OCI-LY3 (cell line): ENCODE measurements around the gene ADGRB3.

ENCODE experiments used
- H2AFZ ChIP-seq: fragments of 200-600, 300-600 bp; shearing (Covaris generic); 2 replicates; pipeline ENCODE4 v1.6.0; 2014; ENCODE audit warnings: antibody characterized with exemption, low read depth, low read length
- H3K27ac ChIP-seq: fragments of 200-600, 300-600 bp; sonication (generic); 2 replicates; pipeline ENCODE4 v1.5.1; 2014; ENCODE audit warnings: mild to moderate bottlenecking, low read length, moderate library complexity, mixed read lengths
- H3K27me3 ChIP-seq: fragments of 200-600, 300-600 bp; sonication (generic); 2 replicates; pipeline ENCODE4 v1.6.1; 2014; ENCODE audit warnings: low read depth, low read length, mixed read lengths
- H3K36me3 ChIP-seq: fragments of 200-600, 300-600 bp; sonication (generic); replicated peaks from 2 replicates; pipeline ENCODE3; 2014; ENCODE audit warnings: low read depth, low read length, mixed read lengths
- H3K4me1 ChIP-seq: fragments of 300-600, 200-600 bp; sonication (generic); 2 replicates; pipeline ENCODE4 v1.6.1; 2014; ENCODE audit warnings: low read length, mixed read lengths
- H3K4me2 ChIP-seq: fragments of 200-600, 300-600 bp; sonication (generic); 2 replicates; pipeline ENCODE4 v1.6.1; 2014; ENCODE audit warnings: low read length, mixed read lengths
- H3K4me3 ChIP-seq: fragments of 300-600, 200-600 bp; sonication (generic); 2 replicates; pipeline ENCODE4 v1.5.1; 2014; ENCODE audit warnings: antibody characterized with exemption, mild to moderate bottlenecking, low read length, moderate library complexity
- H3K79me2 ChIP-seq: fragments of 300-600, 200-600 bp; shearing (Covaris generic); 2 replicates; pipeline ENCODE4 v1.6.1; 2014; ENCODE audit warnings: mild to moderate bottlenecking, low read length, mixed read lengths
- H3K9ac ChIP-seq: fragments of 300-600, 200-600 bp; shearing (Covaris generic); 2 replicates; pipeline ENCODE4 v1.6.0; 2014; ENCODE audit warnings: mild to moderate bottlenecking, low read length, moderate library complexity
- H3K9me3 ChIP-seq: fragments of 200-600, 300-600 bp; shearing (Covaris generic); 2 replicates; pipeline ENCODE4 v1.6.1; 2014; ENCODE audit warnings: low read length, mixed read lengths; ENCODE audit not compliant: insufficient read depth
- H4K20me1 ChIP-seq: fragments of 200-600, 300-600 bp; sonication (generic); 2 replicates; pipeline ENCODE4 v1.6.1; 2016; ENCODE audit warnings: low read length, mixed read lengths; ENCODE audit not compliant: insufficient read depth
- EZH2phosphoT487 ChIP-seq: fragments of 200-600 bp; shearing (Covaris generic); IDR thresholded peaks from 2 replicates; pipeline ENCODE4 v1.6.1; 2018; ENCODE audit warnings: antibody characterized with exemption, mixed run types, low read depth
- TF ChIP-seq, protein P1 (sequence below): fragments of 200-600, 300-600 bp; sonication (generic); IDR thresholded peaks from 2 replicates; pipeline ENCODE4 v1.5.1; 2014; ENCODE audit warnings: antibody characterized with exemption, low read length, low read depth

ADGRB3 gene

DNA sequence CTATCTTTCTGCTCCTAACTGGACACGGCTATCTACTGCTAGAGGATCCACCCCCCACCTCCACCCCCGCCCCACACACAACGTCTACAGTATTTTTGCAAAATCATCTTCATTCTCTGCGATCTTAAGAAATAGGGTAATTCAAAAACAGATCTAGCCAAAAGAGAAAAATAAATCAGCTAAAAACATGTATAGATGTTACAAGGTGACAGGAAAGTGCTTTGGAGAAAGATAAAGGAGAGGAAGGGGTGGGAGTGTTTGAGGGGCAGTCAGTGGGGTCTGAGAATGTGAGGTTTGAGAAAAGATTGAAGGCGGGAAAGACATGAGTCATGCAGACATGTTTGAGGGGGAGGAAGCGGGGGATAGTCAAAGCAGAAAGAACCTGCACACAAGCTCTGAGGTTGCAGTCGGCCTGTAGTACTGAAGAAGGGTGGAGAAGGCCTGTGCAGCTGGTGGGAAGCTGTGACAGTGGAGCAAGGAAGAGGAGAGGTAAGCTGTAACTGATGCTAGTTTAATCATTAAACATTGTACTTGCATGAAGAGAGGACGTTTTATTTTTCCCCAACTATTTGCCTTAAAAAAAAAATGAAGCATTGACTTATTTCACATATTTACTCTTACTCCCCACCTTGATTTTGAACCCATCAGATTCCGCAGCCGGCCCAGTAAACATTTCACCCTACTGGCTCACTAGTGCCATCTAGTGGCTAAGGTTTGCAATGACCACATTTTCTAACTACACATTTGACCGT, 332.6 kb downstream of the ADGRB3 start:
- Histone ChIP-seq H3K9me3 (no peaks in the 10 kb centered on the region), H4K20me1 (no peaks in the 10 kb centered on the region), H3K4me3 (peak overlapping the region; percentile 27), H3K9ac (0 out of 2 replicates have a peak overlapping the region, but pooled peaks have one; percentile 3), H2AFZ (peak overlapping the region; percentile 77), H3K79me2 (no peaks in the 10 kb centered on the region), H3K4me2 (peak overlapping the region; percentile 59), H3K27me3 (no peaks in the 10 kb centered on the region), H3K4me1 (peaks cover 11% of the 10 kb centered on the region), H3K27ac (no peak overlapping the region), H3K36me3 (no peaks in the 10 kb centered on the region)
- TF ChIP-seq, protein P1, sequence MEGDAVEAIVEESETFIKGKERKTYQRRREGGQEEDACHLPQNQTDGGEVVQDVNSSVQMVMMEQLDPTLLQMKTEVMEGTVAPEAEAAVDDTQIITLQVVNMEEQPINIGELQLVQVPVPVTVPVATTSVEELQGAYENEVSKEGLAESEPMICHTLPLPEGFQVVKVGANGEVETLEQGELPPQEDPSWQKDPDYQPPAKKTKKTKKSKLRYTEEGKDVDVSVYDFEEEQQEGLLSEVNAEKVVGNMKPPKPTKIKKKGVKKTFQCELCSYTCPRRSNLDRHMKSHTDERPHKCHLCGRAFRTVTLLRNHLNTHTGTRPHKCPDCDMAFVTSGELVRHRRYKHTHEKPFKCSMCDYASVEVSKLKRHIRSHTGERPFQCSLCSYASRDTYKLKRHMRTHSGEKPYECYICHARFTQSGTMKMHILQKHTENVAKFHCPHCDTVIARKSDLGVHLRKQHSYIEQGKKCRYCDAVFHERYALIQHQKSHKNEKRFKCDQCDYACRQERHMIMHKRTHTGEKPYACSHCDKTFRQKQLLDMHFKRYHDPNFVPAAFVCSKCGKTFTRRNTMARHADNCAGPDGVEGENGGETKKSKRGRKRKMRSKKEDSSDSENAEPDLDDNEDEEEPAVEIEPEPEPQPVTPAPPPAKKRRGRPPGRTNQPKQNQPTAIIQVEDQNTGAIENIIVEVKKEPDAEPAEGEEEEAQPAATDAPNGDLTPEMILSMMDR, result peak; percentile 97
- TF ChIP-seq EZH2phosphoT487, result no peak

DNA sequence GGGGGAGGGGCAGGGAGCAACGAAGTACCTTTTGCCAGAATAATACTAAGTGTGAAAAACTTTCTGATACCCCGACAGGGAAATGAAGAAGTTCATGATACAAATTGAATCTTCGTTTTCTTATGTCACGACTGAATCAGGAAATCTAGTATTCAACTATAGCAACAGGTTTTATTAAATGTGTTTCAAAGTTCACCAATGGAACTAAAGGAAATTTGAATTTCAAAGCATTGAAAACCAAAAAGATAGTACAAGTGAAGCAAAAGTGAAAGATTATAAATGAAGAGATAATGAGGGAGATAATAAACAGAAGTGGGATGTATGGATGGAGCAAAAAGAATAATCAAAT, 333.2 kb downstream of the ADGRB3 start:
- TF ChIP-seq, protein P1, result no peak
- no peak for TF ChIP-seq EZH2phosphoT487
- Histone ChIP-seq H3K9me3 (no peaks in the 10 kb centered on the region), H3K4me3 (peak overlapping the region; percentile 27), H3K4me1 (peaks cover 11% of the 10 kb centered on the region), H3K79me2 (no peaks in the 10 kb centered on the region), H3K36me3 (no peaks in the 10 kb centered on the region), H3K27ac (no peak overlapping the region), H2AFZ (peak overlapping the region; percentile 67; the same call in 1 of the 2 replicates), H3K9ac (0 out of 2 replicates have a peak overlapping the region, but pooled peaks have one; percentile 3), H3K27me3 (no peaks in the 10 kb centered on the region), H3K4me2 (peak overlapping the region; percentile 59), H4K20me1 (no peaks in the 10 kb centered on the region)

DNA sequence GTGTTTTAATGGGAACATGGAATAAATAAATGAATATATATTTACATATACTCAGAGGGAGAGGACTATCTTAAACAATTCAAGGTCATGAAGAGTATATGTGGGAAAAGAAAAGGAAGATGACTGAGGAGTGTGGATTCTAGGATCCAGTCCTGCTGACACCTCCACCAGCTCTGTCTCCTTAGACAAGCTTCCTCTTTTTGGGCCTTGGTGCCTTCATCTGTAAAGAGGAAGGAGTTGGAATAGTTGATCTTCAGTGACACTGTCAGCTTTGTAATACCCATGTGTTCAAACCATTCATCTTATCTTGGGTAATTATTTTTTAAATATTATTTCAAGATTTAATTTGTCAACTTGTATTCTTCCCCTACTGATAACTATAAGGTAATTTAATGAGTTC, 338.0 kb downstream of the ADGRB3 start:
- Histone ChIP-seq H3K4me2 (no peak overlapping the region), H3K36me3 (no peaks in the 10 kb centered on the region), H3K4me1 (peaks cover 15% of the 10 kb centered on the region), H3K9me3 (no peaks in the 10 kb centered on the region), H4K20me1 (no peaks in the 10 kb centered on the region), H3K27ac (no peak overlapping the region), H2AFZ (no peak overlapping the region), H3K27me3 (no peaks in the 10 kb centered on the region), H3K4me3 (no peak overlapping the region), H3K79me2 (no peaks in the 10 kb centered on the region), H3K9ac (no peak overlapping the region)
- TF ChIP-seq, protein P1, result no peak
- no peak for TF ChIP-seq EZH2phosphoT487

DNA sequence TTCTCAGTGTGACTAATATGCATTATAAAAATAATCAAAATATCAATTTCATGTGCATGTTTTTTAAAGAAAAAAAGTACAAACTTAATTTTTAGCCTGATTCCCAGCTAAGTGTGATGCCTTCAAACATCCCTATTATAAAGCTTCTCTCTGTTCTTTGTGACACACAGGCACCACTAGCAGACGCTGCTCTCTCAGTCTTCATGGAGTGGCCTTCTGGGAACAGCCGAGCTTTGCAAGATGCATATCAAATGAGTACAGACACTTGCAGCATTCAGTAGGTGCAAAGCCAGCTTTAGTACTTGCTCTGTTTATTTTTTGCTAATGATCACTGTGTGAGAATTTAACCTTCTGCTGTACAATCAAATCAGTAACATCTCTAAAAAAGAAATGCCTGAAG, 340.0 kb downstream of the ADGRB3 start:
- Histone ChIP-seq H3K36me3 (no peaks in the 10 kb centered on the region), H3K27ac (no peak overlapping the region), H3K4me3 (no peak overlapping the region), H3K27me3 (no peaks in the 10 kb centered on the region), H4K20me1 (no peaks in the 10 kb centered on the region), H3K9ac (no peak overlapping the region), H3K4me2 (no peak overlapping the region), H3K9me3 (no peaks in the 10 kb centered on the region), H2AFZ (peak overlapping the region; percentile 42; the same call in 1 of the 2 replicates), H3K4me1 (peaks cover 17% of the 10 kb centered on the region), H3K79me2 (no peaks in the 10 kb centered on the region)
- no peak for TF ChIP-seq EZH2phosphoT487
- TF ChIP-seq, protein P1, result peak; percentile 58
